Activated CD4-positive, alpha-beta memory T cell treated with anti-CD3 and anti-CD28 coated beads for 36 hours (primary cell): ENCODE measurements around the gene PRRG2. TPM values are rescaled to one million over a fixed set of nuclear protein-coding genes. Genes with fewer than 3 reads are reported as not detected.

Experiments used
- CTCF ChIA-PET: fragments of 350-600 bp; sonication (Branson Sonifier 250); formaldehyde crosslinking; loops from one replicate; lab custom pipeline; 2021; ENCODE audit warnings: antibody characterized with exemption, inconsistent platforms; lab: Charles Lee
- POLR2A ChIA-PET: fragments of 350-600 bp; sonication (Branson Sonifier 250); formaldehyde crosslinking; loops from one replicate; lab custom pipeline; 2021; ENCODE audit warnings: antibody characterized with exemption; lab: Charles Lee
- DNase-seq: peaks from one replicate; pipeline ENCODE4 v3.0.0-alpha.2; 2020
- H3K27ac Mint-ChIP-seq: one replicate; pipeline ENCODE4 v1.8.0; 2021; ENCODE audit warnings: mixed read lengths
- H3K27me3 Mint-ChIP-seq: one replicate; pipeline ENCODE4 v1.8.0; 2021; ENCODE audit warnings: mixed read lengths
- H3K36me3 Mint-ChIP-seq: one replicate; pipeline ENCODE4 v1.8.0; 2021; ENCODE audit warnings: mixed read lengths
- H3K4me1 Mint-ChIP-seq: one replicate; pipeline ENCODE4 v1.8.0; 2021; ENCODE audit warnings: low read depth, mixed read lengths
- H3K4me3 Mint-ChIP-seq: one replicate; pipeline ENCODE4 v1.8.0; 2021; ENCODE audit warnings: mild to moderate bottlenecking, mixed read lengths
- H3K9me3 Mint-ChIP-seq: one replicate; pipeline ENCODE4 v1.8.0; 2021; ENCODE audit warnings: mixed read lengths
- intact Hi-C: fragments of 100-400 bp; cut with micrococcal nuclease; formaldehyde crosslinking; loops from one replicate; pipeline ENCODE4 v1.15.1; 2023
- total RNA-seq, 2 experiments: library from RNA; stranded (reverse); gene quantifications; one replicate each; pipeline ENCODE4 v1.2.3, GENCODE V29; 2021

PRRG2 gene
- total RNA-seq, 2 experiments from 2014 or later: 0.85 to 1.5 TPM

GRCh38 chr19:49546825-49547565 is 34.1 kb upstream of the PRRG2 start:
- H3K27me3 Mint-ChIP-seq: no peaks in the 10 kb centered on the region
- CTCF ChIA-PET: interaction anchor here (0.6 to 10.5 kb wide), 31 partner anchors 8 to 446 kb away, joined by 3 to 216 read pairs (median 5); partner anchors contain the start of genes FCGRT, FLT3LG, NOSIP and PRRG2
- no peaks in the 10 kb centered on the region for H3K9me3 Mint-ChIP-seq

GRCh38 chr19:49549045-49549444 is 32.1 kb upstream of the PRRG2 start:
- no peaks in the 10 kb centered on the region for H3K36me3 Mint-ChIP-seq
- ChIA-PET POLR2A (interaction anchor here (1.0 kb wide), 1 partner anchor 20 kb away, joined by 4 read pairs; no protein-coding TSS in a partner anchor), CTCF (interaction anchor here (0.9 to 10.5 kb wide), 5 partner anchors 11 to 133 kb away, joined by 3 to 216 read pairs (median 108); no protein-coding TSS in a partner anchor)
- intact Hi-C loops: no loop called here
- H3K4me1 Mint-ChIP-seq: peaks cover 41% of the 10 kb centered on the region
- no peak for DNase-seq
- H3K27ac Mint-ChIP-seq: peak overlapping the region; percentile 56
- no peaks in the 10 kb centered on the region for H3K9me3 Mint-ChIP-seq
- H3K27me3 Mint-ChIP-seq: no peaks in the 10 kb centered on the region
- no peak overlapping the region for H3K4me3 Mint-ChIP-seq

More at GRCh38 chr19:49546825-49547565, 34.1 kb upstream of the PRRG2 start:
- DNase-seq: peak; percentile 68
- no peaks in the 10 kb centered on the region for H3K36me3 Mint-ChIP-seq
- intact Hi-C loops: loop anchor here (1.0 kb wide), 2 partner anchors 44 to 131 kb away; no protein-coding TSS in a partner anchor
- POLR2A ChIA-PET: interaction anchor here (0.7 to 1.5 kb wide), 3 partner anchors 13 to 55 kb away, joined by 3 to 4 read pairs (median 3); no protein-coding TSS in a partner anchor
- peak overlapping the region; percentile 75 for H3K4me3 Mint-ChIP-seq
- H3K4me1 Mint-ChIP-seq: peaks cover 29% of the 10 kb centered on the region
- peak overlapping the region; percentile 59 for H3K27ac Mint-ChIP-seq

- Mint-ChIP-seq H3K4me3 (no peak overlapping the region), H3K36me3 (peaks cover 15% of the 10 kb centered on the region), H3K4me1 (peaks cover 55% of the 10 kb centered on the region), H3K27me3 (no peaks in the 10 kb centered on the region), H3K9me3 (no peaks in the 10 kb centered on the region), H3K27ac (no peak overlapping the region)
- intact Hi-C loops: no loop called here
- DNase-seq: no peak
- CTCF ChIA-PET: interaction anchor here (0.6 to 10.5 kb wide), 6 partner anchors 10 to 346 kb away, joined by 3 to 216 read pairs (median 6); no protein-coding TSS in a partner anchor
- POLR2A ChIA-PET: interaction anchor here (0.7 to 2.4 kb wide), 4 partner anchors 11 to 39 kb away, joined by 3 to 6 read pairs (median 4); no protein-coding TSS in a partner anchor
These were observed 29.6 kb upstream of the PRRG2 start for GRCh38 chr19:49551531-49551930.

- peak overlapping the region; percentile 43 for H3K4me3 Mint-ChIP-seq
- ChIA-PET POLR2A (interaction anchor here (1.0 to 2.4 kb wide), 7 partner anchors 8 to 124 kb away, joined by 3 to 6 read pairs (median 5); partner anchors contain the start of genes PRMT1 and RPS11), CTCF (interaction anchor here (1.0 to 10.5 kb wide), 5 partner anchors 9 to 128 kb away, joined by 3 to 216 read pairs (median 10); no protein-coding TSS in a partner anchor)
- H3K27me3 Mint-ChIP-seq: no peaks in the 10 kb centered on the region
- peaks cover 22% of the 10 kb centered on the region for H3K36me3 Mint-ChIP-seq
- no peaks in the 10 kb centered on the region for H3K9me3 Mint-ChIP-seq
- intact Hi-C loops: no loop called here
- peak overlapping the region; percentile 87 for H3K27ac Mint-ChIP-seq
- DNase-seq: peak; percentile 56
- H3K4me1 Mint-ChIP-seq: peaks cover 54% of the 10 kb centered on the region
These were observed 28.4 kb upstream of the PRRG2 start for GRCh38 chr19:49552749-49553148.

GRCh38 chr19:49553451-49554271 is 27.5 kb upstream of the PRRG2 start:
- POLR2A ChIA-PET: interaction anchor here (0.6 to 2.4 kb wide), 10 partner anchors 7 to 123 kb away, joined by 3 to 6 read pairs (median 3); partner anchors contain the start of gene PRMT1
- no peaks in the 10 kb centered on the region for H3K9me3 Mint-ChIP-seq
- H3K27ac Mint-ChIP-seq: peak overlapping the region; percentile 95
- H3K4me3 Mint-ChIP-seq: peak overlapping the region; percentile 33
- peak; percentile 83 for DNase-seq
- intact Hi-C loops: loop anchor here (1.0 to 2.0 kb wide), 3 partner anchors 11 to 19 kb away; no protein-coding TSS in a partner anchor
- peaks cover 27% of the 10 kb centered on the region for H3K36me3 Mint-ChIP-seq
- CTCF ChIA-PET: interaction anchor here (1.0 to 10.5 kb wide), 5 partner anchors 8 to 127 kb away, joined by 3 to 216 read pairs (median 10); no protein-coding TSS in a partner anchor
- peaks cover 59% of the 10 kb centered on the region for H3K4me1 Mint-ChIP-seq
- no peaks in the 10 kb centered on the region for H3K27me3 Mint-ChIP-seq

GRCh38 chr19:49554701-49555181 is 26.4 kb upstream of the PRRG2 start:
- H3K27ac Mint-ChIP-seq: peak overlapping the region; percentile 95
- peaks cover 63% of the 10 kb centered on the region for H3K4me1 Mint-ChIP-seq
- intact Hi-C loops: loop anchor here (1.0 to 5.0 kb wide), 4 partner anchors 10 to 213 kb away; partner anchors contain the start of gene AP2A1
- ChIA-PET CTCF (interaction anchor here (1.0 to 10.5 kb wide), 3 partner anchors 8 to 48 kb away, joined by 3 to 216 read pairs (median 3); no protein-coding TSS in a partner anchor), POLR2A (interaction anchor here (0.9 kb wide), 1 partner anchor 10 kb away, joined by 3 read pairs; no protein-coding TSS in a partner anchor)
- peak; percentile 74 for DNase-seq
- peaks cover 34% of the 10 kb centered on the region for H3K36me3 Mint-ChIP-seq
- H3K9me3 Mint-ChIP-seq: no peaks in the 10 kb centered on the region
- peak overlapping the region; percentile 56 for H3K4me3 Mint-ChIP-seq
- H3K27me3 Mint-ChIP-seq: no peaks in the 10 kb centered on the region

GRCh38 chr19:49555600-49556411 is 25.3 kb upstream of the PRRG2 start:
- H3K9me3 Mint-ChIP-seq: no peaks in the 10 kb centered on the region
- peaks cover 37% of the 10 kb centered on the region for H3K36me3 Mint-ChIP-seq
- no peaks in the 10 kb centered on the region for H3K27me3 Mint-ChIP-seq
- peak overlapping the region; percentile 43 for H3K4me3 Mint-ChIP-seq
- peak; percentile 91 for DNase-seq
- intact Hi-C loops: loop anchor here (2.0 to 5.0 kb wide), 2 partner anchors 21 to 211 kb away; partner anchors contain the start of gene AP2A1
- ChIA-PET CTCF (interaction anchor here (1.2 kb wide), 1 partner anchor 9 kb away, joined by 3 read pairs; no protein-coding TSS in a partner anchor), POLR2A (no interaction called here)
- H3K4me1 Mint-ChIP-seq: peaks cover 73% of the 10 kb centered on the region
- peak overlapping the region; percentile 95 for H3K27ac Mint-ChIP-seq

GRCh38 chr19:49556412-49557398 is 24.4 kb upstream of the PRRG2 start:
- Mint-ChIP-seq H3K9me3 (no peaks in the 10 kb centered on the region), H3K27ac (peak overlapping the region; percentile 84), H3K4me1 (peaks cover 79% of the 10 kb centered on the region), H3K27me3 (no peaks in the 10 kb centered on the region), H3K4me3 (peak overlapping the region; percentile 43), H3K36me3 (peaks cover 37% of the 10 kb centered on the region)
- POLR2A ChIA-PET: no interaction called here
- CTCF ChIA-PET: interaction anchor here (6.7 to 10.8 kb wide), 2 partner anchors 9 to 14 kb away, joined by 61 to 108 read pairs; no protein-coding TSS in a partner anchor
- DNase-seq: peak; percentile 55
- intact Hi-C loops: loop anchor here (5.0 kb wide), 1 partner anchor 211 kb away; the partner anchor contains the start of gene AP2A1

- H3K27me3 Mint-ChIP-seq: no peaks in the 10 kb centered on the region
- H3K27ac Mint-ChIP-seq: peak overlapping the region; percentile 84
- POLR2A ChIA-PET: interaction anchor here (0.7 to 1.3 kb wide), 5 partner anchors 23 to 62 kb away, joined by 3 read pairs; partner anchors contain the start of gene PRRG2
- peaks cover 80% of the 10 kb centered on the region for H3K4me1 Mint-ChIP-seq
- H3K4me3 Mint-ChIP-seq: peak overlapping the region; percentile 40
- no peaks in the 10 kb centered on the region for H3K9me3 Mint-ChIP-seq
- CTCF ChIA-PET: interaction anchor here (1.5 to 10.8 kb wide), 3 partner anchors 10 to 54 kb away, joined by 5 to 108 read pairs (median 61); no protein-coding TSS in a partner anchor
- intact Hi-C loops: loop anchor here (5.0 kb wide), 1 partner anchor 210 kb away; the partner anchor contains the start of gene AP2A1
- no peak for DNase-seq
- H3K36me3 Mint-ChIP-seq: peaks cover 37% of the 10 kb centered on the region
These were observed 23.3 kb upstream of the PRRG2 start for GRCh38 chr19:49557641-49558325.
